HUES64 (cell line): ENCODE measurements around the gene THSD7A.

ENCODE experiments used
- H3K27ac ChIP-seq: 2 replicates; pipeline ENCODE4 v1.7.0; 2013; ENCODE audit warnings: low read depth, low read length, inconsistent platforms
- H3K27me3 ChIP-seq: 2 replicates; pipeline ENCODE4 v1.6.1; 2013; ENCODE audit warnings: mild to moderate bottlenecking, low read length; ENCODE audit not compliant: insufficient read depth
- H3K36me3 ChIP-seq: 2 replicates; pipeline ENCODE4 v1.6.1; 2013; ENCODE audit warnings: mild to moderate bottlenecking, low read length; ENCODE audit not compliant: insufficient read depth
- H3K4me1 ChIP-seq: 2 replicates; pipeline ENCODE4 v1.6.1; 2013; ENCODE audit warnings: mild to moderate bottlenecking, low read length, moderate library complexity; ENCODE audit not compliant: insufficient read depth
- H3K4me3 ChIP-seq: 2 replicates; pipeline ENCODE4 v1.5.1; 2013; ENCODE audit warnings: mild to moderate bottlenecking, low read length, moderate library complexity
- H3K9ac ChIP-seq: 2 replicates; pipeline ENCODE4 v1.6.1; 2013; ENCODE audit warnings: mild to moderate bottlenecking, low read depth, low read length
- H3K9me3 ChIP-seq: 2 replicates; pipeline ENCODE4 v1.6.1; 2013; ENCODE audit warnings: low read depth, low read length; ENCODE audit not compliant: insufficient read depth
- WGBS: fragments of 150-250, 120-280 bp; methylation state at CpG from one replicate; pipeline ENCODE4 v1.1.7; 2013; ENCODE audit warnings: missing lambda C conversion rate; 5-methylcytosine and 5-hydroxymethylcytosine counted together

Gene THSD7A

GRCh38 chr7:11726794-11727155 is 105.2 kb downstream of the THSD7A start:
- Histone ChIP-seq H3K9ac (no peak overlapping the region), H3K36me3 (no peaks in the 10 kb centered on the region), H3K27me3 (no peaks in the 10 kb centered on the region), H3K4me3 (no peak overlapping the region), H3K9me3 (no peaks in the 10 kb centered on the region), H3K4me1 (no peaks in the 10 kb centered on the region), H3K27ac (no peak overlapping the region)
- WGBS, result 93% methylated on average over 6 of the region's 6 CpGs

GRCh38 chr7:11726001-11726793 is 105.8 kb downstream of the THSD7A start:
- Histone ChIP-seq H3K36me3 (no peaks in the 10 kb centered on the region), H3K9me3 (no peaks in the 10 kb centered on the region), H3K27me3 (no peaks in the 10 kb centered on the region), H3K27ac (no peak overlapping the region), H3K9ac (no peak overlapping the region), H3K4me3 (no peak overlapping the region), H3K4me1 (no peaks in the 10 kb centered on the region)
- WGBS, result 92% methylated on average over 6 of the region's 7 CpGs

GRCh38 chr7:11716185-11716584 is 115.8 kb downstream of the THSD7A start:
- Histone ChIP-seq H3K9ac (no peak overlapping the region), H3K4me1 (peaks cover 9% of the 10 kb centered on the region; the same call in 1 of the 2 replicates), H3K36me3 (no peaks in the 10 kb centered on the region), H3K4me3 (no peak overlapping the region), H3K9me3 (no peaks in the 10 kb centered on the region), H3K27ac (no peak overlapping the region), H3K27me3 (no peaks in the 10 kb centered on the region)

- Histone ChIP-seq H3K9ac (no peak overlapping the region), H3K4me3 (no peak overlapping the region), H3K36me3 (no peaks in the 10 kb centered on the region), H3K27me3 (no peaks in the 10 kb centered on the region), H3K27ac (no peak overlapping the region), H3K9me3 (no peaks in the 10 kb centered on the region), H3K4me1 (peaks cover 9% of the 10 kb centered on the region; the same call in 1 of the 2 replicates)
- WGBS, result 89% methylated on average over 1 of the region's 2 CpGs
These were observed 117.3 kb downstream of the THSD7A start for GRCh38 chr7:11714676-11715075.

- H3K27me3 ChIP-seq, result no peaks in the 10 kb centered on the region
- peaks cover 9% of the 10 kb centered on the region; the same call in 1 of the 2 replicates for H3K4me1 ChIP-seq
- no peaks in the 10 kb centered on the region for H3K9me3 ChIP-seq
- H3K36me3 ChIP-seq, result no peaks in the 10 kb centered on the region
- H3K27ac ChIP-seq, result no peak overlapping the region
- H3K9ac ChIP-seq, result no peak overlapping the region
- H3K4me3 ChIP-seq, result no peak overlapping the region
- no CpG with 5 or more reads among the region's 1 CpG for WGBS
These were observed 117.8 kb downstream of the THSD7A start for GRCh38 chr7:11714205-11714604.

GRCh38 chr7:11713352-11713751 is 118.6 kb downstream of the THSD7A start:
- Histone ChIP-seq H3K4me1 (peaks cover 9% of the 10 kb centered on the region; the same call in 1 of the 2 replicates), H3K36me3 (no peaks in the 10 kb centered on the region), H3K4me3 (no peak overlapping the region), H3K27me3 (no peaks in the 10 kb centered on the region), H3K9me3 (no peaks in the 10 kb centered on the region), H3K27ac (no peak overlapping the region), H3K9ac (no peak overlapping the region)
- 76% methylated on average over 3 of the region's 3 CpGs for WGBS

GRCh38 chr7:11710377-11710776 is 121.6 kb downstream of the THSD7A start:
- Histone ChIP-seq H3K27me3 (no peaks in the 10 kb centered on the region), H3K4me3 (no peak overlapping the region), H3K9ac (no peak overlapping the region), H3K9me3 (no peaks in the 10 kb centered on the region), H3K36me3 (no peaks in the 10 kb centered on the region), H3K27ac (no peak overlapping the region), H3K4me1 (peaks cover 9% of the 10 kb centered on the region; the same call in 1 of the 2 replicates)
- 89% methylated on average over 1 of the region's 1 CpG for WGBS

GRCh38 chr7:11709196-11709595 is 122.8 kb downstream of the THSD7A start:
- Histone ChIP-seq H3K27ac (no peak overlapping the region), H3K4me3 (no peak overlapping the region), H3K4me1 (no peaks in the 10 kb centered on the region), H3K9ac (no peak overlapping the region), H3K36me3 (no peaks in the 10 kb centered on the region), H3K27me3 (no peaks in the 10 kb centered on the region), H3K9me3 (no peaks in the 10 kb centered on the region)

- WGBS, result 81% methylated on average over 2 of the region's 2 CpGs
- no peak overlapping the region for H3K4me3 ChIP-seq
- H3K27ac ChIP-seq, result no peak overlapping the region
- H3K4me1 ChIP-seq, result no peaks in the 10 kb centered on the region
- H3K9me3 ChIP-seq, result no peaks in the 10 kb centered on the region
- H3K27me3 ChIP-seq, result no peaks in the 10 kb centered on the region
- no peak overlapping the region for H3K9ac ChIP-seq
- no peaks in the 10 kb centered on the region for H3K36me3 ChIP-seq
These were observed 124.3 kb downstream of the THSD7A start for GRCh38 chr7:11707606-11708193.

- Histone ChIP-seq H3K27me3 (no peaks in the 10 kb centered on the region), H3K27ac (no peak overlapping the region), H3K9ac (no peak overlapping the region), H3K9me3 (no peaks in the 10 kb centered on the region), H3K36me3 (no peaks in the 10 kb centered on the region), H3K4me3 (no peak overlapping the region), H3K4me1 (no peaks in the 10 kb centered on the region)
- 97% methylated on average over 2 of the region's 2 CpGs for WGBS
These were observed 125.1 kb downstream of the THSD7A start for GRCh38 chr7:11706666-11707605.

- no peaks in the 10 kb centered on the region for H3K36me3 ChIP-seq
- WGBS, result 100% methylated on average over 1 of the region's 1 CpG
- H3K4me3 ChIP-seq, result no peak overlapping the region
- H3K27me3 ChIP-seq, result no peaks in the 10 kb centered on the region
- no peak overlapping the region for H3K27ac ChIP-seq
- no peaks in the 10 kb centered on the region for H3K9me3 ChIP-seq
- no peaks in the 10 kb centered on the region for H3K4me1 ChIP-seq
- H3K9ac ChIP-seq, result no peak overlapping the region
These were observed 128.2 kb downstream of the THSD7A start for GRCh38 chr7:11703829-11704228.
